Astrocyte (in vitro differentiated cells and primary cell): ENCODE measurements around the gene C1orf87. TPM values are rescaled to one million over a fixed set of nuclear protein-coding genes. Genes with fewer than 3 reads are reported as not detected.
A peak's percentile ranks its signal among the peaks of the same experiment; 100 is the strongest.

Experiments
- DNase-seq: peaks from one replicate; pipeline ENCODE4 v3.0.0-alpha.2; 2010; ENCODE audit warnings: low read depth
- FAIRE-seq: peaks from 2 replicates; lab custom pipeline; 2011; peaks lifted over from hg19 to GRCh38; lab: Jason Lieb, UNC
- H2AFZ ChIP-seq: 2 replicates; pipeline ENCODE4 v1.6.0; 2012; ENCODE audit warnings: low read depth, low read length, inconsistent platforms
- H3K27ac ChIP-seq: 2 replicates; pipeline ENCODE4 v1.5.1; 2011; ENCODE audit warnings: low read depth, low read length, inconsistent platforms
- H3K27me3 ChIP-seq: 2 replicates; pipeline ENCODE4 v1.6.0; 2011; ENCODE audit warnings: low read length, inconsistent platforms; ENCODE audit not compliant: insufficient read depth
- H3K36me3 ChIP-seq: 2 replicates; pipeline ENCODE4 v1.5.1; 2011; ENCODE audit warnings: low read length, inconsistent platforms; ENCODE audit not compliant: insufficient read depth
- H3K4me1 ChIP-seq: 2 replicates; pipeline ENCODE4 v1.5.1; 2011; ENCODE audit warnings: low read length, inconsistent platforms; ENCODE audit not compliant: insufficient read depth
- H3K4me2 ChIP-seq: 2 replicates; pipeline ENCODE4 v1.6.0; 2012; ENCODE audit warnings: low read length, inconsistent platforms
- H3K4me3 ChIP-seq: 2 replicates; pipeline ENCODE4 v1.5.1; 2011; ENCODE audit warnings: low read depth, mild to moderate bottlenecking, low read length, inconsistent platforms; ENCODE audit not compliant: insufficient read depth
- H3K79me2 ChIP-seq: 2 replicates; pipeline ENCODE4 v1.6.0; 2012; ENCODE audit warnings: mild to moderate bottlenecking, low read length, inconsistent platforms; ENCODE audit not compliant: insufficient read depth
- H3K9ac ChIP-seq: 2 replicates; pipeline ENCODE4 v1.6.0; 2012; ENCODE audit warnings: mild to moderate bottlenecking, low read length, inconsistent platforms
- H3K9me3 ChIP-seq: 2 replicates; pipeline ENCODE4 v1.5.1; 2012; ENCODE audit warnings: low read depth, mild to moderate bottlenecking, low read length, inconsistent platforms; ENCODE audit not compliant: insufficient read depth
- H4K20me1 ChIP-seq: 2 replicates; pipeline ENCODE4 v1.6.0; 2012; ENCODE audit warnings: low read length, inconsistent platforms; ENCODE audit not compliant: insufficient read depth
- H3K27ac Mint-ChIP-seq: one replicate; pipeline ENCODE4 v1.8.0; 2021; ENCODE audit warnings: mild to moderate bottlenecking, mixed read lengths; ENCODE audit not compliant: unreplicated experiment
- H3K27me3 Mint-ChIP-seq: one replicate; pipeline ENCODE4 v1.8.0; 2021; ENCODE audit warnings: low read depth, mixed read lengths; ENCODE audit not compliant: unreplicated experiment
- H3K36me3 Mint-ChIP-seq: one replicate; pipeline ENCODE4 v1.8.0; 2021; ENCODE audit warnings: low read depth, mixed read lengths; ENCODE audit not compliant: unreplicated experiment
- H3K4me1 Mint-ChIP-seq: one replicate; pipeline ENCODE4 v1.8.0; 2021; ENCODE audit warnings: low read depth, mixed read lengths; ENCODE audit not compliant: unreplicated experiment
- H3K4me3 Mint-ChIP-seq: one replicate; pipeline ENCODE4 v1.8.0; 2021; ENCODE audit warnings: mild to moderate bottlenecking, moderate library complexity, mixed read lengths; ENCODE audit not compliant: unreplicated experiment
- H3K9me3 Mint-ChIP-seq: one replicate; pipeline ENCODE4 v1.8.0; 2021; ENCODE audit warnings: mild to moderate bottlenecking, mixed read lengths; ENCODE audit not compliant: unreplicated experiment
- CTCF ChIP-seq: IDR thresholded peaks from 2 replicates; pipeline ENCODE4 v1.5.1; 2011; ENCODE audit warnings: low read depth, mild to moderate bottlenecking, inconsistent platforms, low read length, moderate library complexity; ENCODE audit not compliant: insufficient read depth
- EZH2 ChIP-seq: IDR thresholded peaks from 2 replicates; pipeline ENCODE4 v1.6.1; 2012; ENCODE audit warnings: mild to moderate bottlenecking, low read length, inconsistent platforms; ENCODE audit not compliant: insufficient read depth
- total RNA-seq: library from RNA; stranded (reverse); gene quantifications from 2 replicates; pipeline ENCODE4 v1.2.1, GENCODE V29; 2021

C1orf87 gene
- total RNA-seq, 1 donor from 2014 or later: not detected

GRCh38 chr1:59949648-59950047, 123.9 kb downstream of the C1orf87 start:
- Histone ChIP-seq H4K20me1 (no peaks in the 10 kb centered on the region), H3K27ac (no peak overlapping the region), H3K4me1 (no peaks in the 10 kb centered on the region), H3K9ac (no peak overlapping the region), H3K9me3 (no peaks in the 10 kb centered on the region), H2AFZ (no peak overlapping the region), H3K4me3 (no peak overlapping the region), H3K27me3 (no peaks in the 10 kb centered on the region), H3K4me2 (no peak overlapping the region), H3K36me3 (no peaks in the 10 kb centered on the region), H3K79me2 (no peaks in the 10 kb centered on the region)
- no peaks in the 10 kb centered on the region for H3K9me3 Mint-ChIP-seq
- FAIRE-seq: no peak
- peaks cover 3% of the 10 kb centered on the region for H3K27me3 Mint-ChIP-seq
- no peaks in the 10 kb centered on the region for H3K4me1 Mint-ChIP-seq
- H3K4me3 Mint-ChIP-seq: no peak overlapping the region
- TF ChIP-seq EZH2 (no peak), CTCF (no peak)
- no peak overlapping the region for H3K27ac Mint-ChIP-seq
- no peak for DNase-seq
- H3K36me3 Mint-ChIP-seq: no peaks in the 10 kb centered on the region

DNA sequence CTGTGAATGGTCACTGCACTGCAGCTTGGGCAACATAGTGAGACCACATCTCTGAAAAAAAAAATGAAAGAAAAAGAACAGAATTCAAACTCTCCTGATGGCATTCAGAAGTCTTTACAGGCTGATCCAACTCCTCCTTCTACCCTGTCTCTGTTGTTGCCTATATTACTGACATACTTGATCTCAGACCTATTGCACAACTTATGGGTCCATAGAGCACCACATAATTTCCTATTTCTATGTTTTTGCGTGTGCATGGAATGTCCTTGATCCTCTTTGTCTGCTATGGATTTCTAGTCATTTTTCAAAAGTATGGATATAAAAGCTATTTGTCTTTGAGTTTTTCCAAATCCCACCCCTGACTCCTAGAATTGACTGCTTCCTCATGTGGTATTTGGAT, 124.6 kb downstream of the C1orf87 start:
- no peak overlapping the region for H3K9ac ChIP-seq
- no peaks in the 10 kb centered on the region for H3K36me3 ChIP-seq
- H3K27me3 ChIP-seq: no peaks in the 10 kb centered on the region
- H3K27ac ChIP-seq: no peak overlapping the region
- DNase-seq (no peak), FAIRE-seq (no peak)
- H3K9me3 ChIP-seq: no peaks in the 10 kb centered on the region
- Mint-ChIP-seq H3K4me1 (no peaks in the 10 kb centered on the region), H3K9me3 (no peaks in the 10 kb centered on the region), H3K27ac (no peak overlapping the region), H3K36me3 (no peaks in the 10 kb centered on the region), H3K27me3 (peaks cover 3% of the 10 kb centered on the region), H3K4me3 (no peak overlapping the region)
- no peaks in the 10 kb centered on the region for H4K20me1 ChIP-seq
- no peaks in the 10 kb centered on the region for H3K79me2 ChIP-seq
- no peak overlapping the region for H3K4me2 ChIP-seq
- no peak for TF ChIP-seq EZH2
- no peak for TF ChIP-seq CTCF
- H3K4me3 ChIP-seq: no peak overlapping the region
- no peaks in the 10 kb centered on the region for H3K4me1 ChIP-seq
- no peak overlapping the region for H2AFZ ChIP-seq

DNA sequence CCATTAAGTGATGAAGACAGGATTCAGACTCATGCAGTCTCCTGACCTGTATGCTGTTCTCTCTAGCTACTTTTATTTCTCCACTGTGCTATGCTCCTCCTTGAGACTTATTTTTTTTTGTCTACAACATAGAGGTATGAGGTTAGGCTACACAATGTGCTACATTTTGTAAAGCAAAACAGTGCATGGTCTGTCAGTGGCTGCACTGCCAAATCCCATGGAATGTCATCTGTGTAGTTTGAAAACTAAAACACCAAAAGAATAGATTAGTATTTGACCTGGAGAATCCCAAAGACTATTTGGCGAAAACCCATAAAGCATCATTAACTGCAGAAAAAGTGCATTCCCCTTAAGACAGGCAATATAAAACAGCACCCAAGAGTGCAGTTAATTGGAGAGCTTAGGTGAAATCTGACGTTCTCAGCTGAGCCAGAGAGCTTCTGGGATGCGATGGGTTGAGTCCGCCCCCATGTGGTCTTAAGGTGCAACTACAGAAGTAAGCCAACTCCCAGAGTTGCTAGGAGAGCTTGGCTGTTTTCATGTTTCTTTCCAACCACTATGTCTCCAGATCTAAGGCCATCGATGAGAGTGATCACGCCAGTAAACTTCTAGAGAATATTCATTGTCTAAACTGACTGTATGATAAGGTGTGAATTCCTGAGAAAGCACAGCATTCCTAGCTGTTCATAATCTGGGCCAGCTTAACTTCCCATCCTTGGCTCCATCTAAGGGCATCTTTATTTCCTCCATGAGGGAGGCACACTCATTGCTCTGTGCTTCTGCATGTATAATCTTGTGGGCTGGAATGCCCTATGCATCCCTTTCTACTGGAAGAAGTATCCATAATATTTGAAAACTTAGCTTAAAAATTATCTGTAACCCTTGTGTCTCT, 126.3 kb downstream of the C1orf87 start:
- peak; percentile 56 for FAIRE-seq
- H3K36me3 Mint-ChIP-seq: no peaks in the 10 kb centered on the region
- peak overlapping the region; percentile 13 for H2AFZ ChIP-seq

More for the DNA sequence above, 126.3 kb downstream of the C1orf87 start:
- Mint-ChIP-seq H3K4me3 (no peak overlapping the region), H3K4me1 (no peaks in the 10 kb centered on the region), H3K27ac (no peak overlapping the region), H3K27me3 (peaks cover 3% of the 10 kb centered on the region), H3K9me3 (no peaks in the 10 kb centered on the region)
- TF ChIP-seq CTCF (peak; percentile 96), EZH2 (no peak)
- H3K4me1 ChIP-seq: no peaks in the 10 kb centered on the region
- no peaks in the 10 kb centered on the region for H3K36me3 ChIP-seq
- no peak overlapping the region for H3K4me2 ChIP-seq
- H3K4me3 ChIP-seq: no peak overlapping the region
- H3K9ac ChIP-seq: no peak overlapping the region
- peak; percentile 30 for DNase-seq
- H3K9me3 ChIP-seq: no peaks in the 10 kb centered on the region
- H3K27me3 ChIP-seq: no peaks in the 10 kb centered on the region
- H4K20me1 ChIP-seq: no peaks in the 10 kb centered on the region
- H3K79me2 ChIP-seq: no peaks in the 10 kb centered on the region
- no peak overlapping the region for H3K27ac ChIP-seq
